ENCODE measurements around the gene RNF208.

DNA sequence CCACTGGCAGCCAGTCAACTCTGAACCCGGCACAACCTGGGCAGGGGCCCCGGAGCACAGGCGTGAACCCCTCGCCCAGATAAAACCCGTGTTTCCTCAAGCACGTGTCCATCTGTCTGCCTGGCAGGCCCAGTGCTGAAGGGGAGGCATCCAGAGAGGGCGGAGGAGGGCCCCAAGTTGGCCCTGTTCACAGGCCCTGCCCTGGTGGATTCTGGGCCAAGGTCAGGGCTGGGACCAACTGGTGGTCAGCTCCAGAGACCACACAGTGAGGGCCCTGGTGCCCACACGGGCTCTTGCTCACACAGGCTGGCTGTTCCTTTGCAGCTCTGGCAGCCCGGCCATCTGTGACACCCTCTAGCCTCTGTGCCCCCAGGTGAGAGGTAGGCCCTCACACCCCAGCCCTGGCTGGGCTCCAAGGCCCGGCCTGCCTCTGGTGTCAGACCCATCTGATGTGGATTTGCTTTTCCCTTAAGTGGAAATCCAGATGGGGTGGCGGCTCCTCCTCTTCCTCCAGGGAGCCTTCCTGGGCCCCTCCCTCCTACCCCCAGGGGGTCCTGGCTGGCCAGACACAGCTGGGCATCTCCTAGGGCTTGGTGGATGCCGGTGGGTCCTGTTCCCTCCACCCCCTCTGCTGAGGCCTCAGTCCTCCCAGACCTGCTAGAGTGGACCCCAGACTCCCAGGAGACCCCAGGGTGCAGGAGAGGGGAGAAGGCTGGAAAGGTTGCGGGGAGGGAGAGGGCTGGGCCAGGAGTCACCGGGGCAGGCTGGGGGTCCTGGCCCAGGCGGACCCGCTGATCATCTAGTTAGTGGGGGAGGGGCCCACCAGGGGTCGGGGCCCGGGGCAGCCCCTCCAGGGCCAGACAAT, 28.5 kb upstream of the RNF208 start:
- TF ChIP-seq, protein P1, sequence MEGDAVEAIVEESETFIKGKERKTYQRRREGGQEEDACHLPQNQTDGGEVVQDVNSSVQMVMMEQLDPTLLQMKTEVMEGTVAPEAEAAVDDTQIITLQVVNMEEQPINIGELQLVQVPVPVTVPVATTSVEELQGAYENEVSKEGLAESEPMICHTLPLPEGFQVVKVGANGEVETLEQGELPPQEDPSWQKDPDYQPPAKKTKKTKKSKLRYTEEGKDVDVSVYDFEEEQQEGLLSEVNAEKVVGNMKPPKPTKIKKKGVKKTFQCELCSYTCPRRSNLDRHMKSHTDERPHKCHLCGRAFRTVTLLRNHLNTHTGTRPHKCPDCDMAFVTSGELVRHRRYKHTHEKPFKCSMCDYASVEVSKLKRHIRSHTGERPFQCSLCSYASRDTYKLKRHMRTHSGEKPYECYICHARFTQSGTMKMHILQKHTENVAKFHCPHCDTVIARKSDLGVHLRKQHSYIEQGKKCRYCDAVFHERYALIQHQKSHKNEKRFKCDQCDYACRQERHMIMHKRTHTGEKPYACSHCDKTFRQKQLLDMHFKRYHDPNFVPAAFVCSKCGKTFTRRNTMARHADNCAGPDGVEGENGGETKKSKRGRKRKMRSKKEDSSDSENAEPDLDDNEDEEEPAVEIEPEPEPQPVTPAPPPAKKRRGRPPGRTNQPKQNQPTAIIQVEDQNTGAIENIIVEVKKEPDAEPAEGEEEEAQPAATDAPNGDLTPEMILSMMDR (conservative IDR thresholded peaks at IDR 0.05), result no peak
- TF ChIP-seq EZH2 (IDR thresholded peaks at IDR 0.05; ENCODE audit: low read depth), result no peak
